Left ventricle myocardium inferior (tissue), 1 donor: Measurements from ENCODE around the gene SPAG4. TPM values are rescaled to one million over a fixed set of nuclear protein-coding genes. Genes with fewer than 3 reads are reported as not detected.

ENCODE experiments used
- DNase-seq: peaks from one replicate; pipeline ENCODE4 v3.0.0-alpha.2; 2020
- H3K27ac ChIP-seq: fragments of 200-600 bp; replicated peaks from 2 replicates; pipeline ENCODE4 v1.8.0; 2021
- H3K27me3 ChIP-seq: fragments of 200-600 bp; 2 replicates; pipeline ENCODE4 v1.8.0; 2021; ENCODE audit warnings: low read depth
- H3K36me3 ChIP-seq: fragments of 200-600 bp; 2 replicates; pipeline ENCODE4 v1.8.0; 2021
- H3K4me1 ChIP-seq: fragments of 200-600 bp; 2 replicates; pipeline ENCODE4 v1.8.0; 2021
- H3K4me3 ChIP-seq: fragments of 200-600 bp; 2 replicates; pipeline ENCODE4 v1.8.0; 2021; ENCODE audit warnings: mild to moderate bottlenecking, moderate library complexity
- H3K9me3 ChIP-seq: fragments of 200-600 bp; replicated peaks from 2 replicates; pipeline ENCODE4 v1.8.0; 2021
- CTCF ChIP-seq: fragments of 200-600 bp; IDR thresholded peaks from 2 replicates; pipeline ENCODE4 v1.8.0; 2021; ENCODE audit warnings: antibody characterized with exemption, mild to moderate bottlenecking, borderline replicate concordance
- intact Hi-C: fragments of 100-400 bp; cut with micrococcal nuclease; formaldehyde crosslinking; loops from one replicate; pipeline ENCODE4 v1.11.0; 2022
- total RNA-seq: library from RNA; stranded (reverse); fragmentation: NEBNext Ultra II Directional; extraction: Animal tissue kit (Norgen Biotek cat#: 25700); gene quantifications from one replicate; pipeline ENCODE4 v1.2.1, GENCODE V29; 2021
- donor health status: DM: no; HTN: yes; CAD: no; lungs with severe emphysema.

The SPAG4 gene
- total RNA-seq, 1 donor from 2014 or later: 2.3 TPM

GRCh38 chr20:35599776-35600120, 15.9 kb upstream of the SPAG4 start:
- H3K36me3 ChIP-seq: no peaks in the 10 kb centered on the region
- no peaks in the 10 kb centered on the region for H3K9me3 ChIP-seq
- H3K4me3 ChIP-seq: no peak overlapping the region
- peaks cover 50% of the 10 kb centered on the region for H3K27me3 ChIP-seq
- no peak overlapping the region for H3K27ac ChIP-seq
- no peak for TF ChIP-seq CTCF
- intact Hi-C loops: no loop called here
- no peak for DNase-seq
- H3K4me1 ChIP-seq: peaks cover 20% of the 10 kb centered on the region

DNA sequence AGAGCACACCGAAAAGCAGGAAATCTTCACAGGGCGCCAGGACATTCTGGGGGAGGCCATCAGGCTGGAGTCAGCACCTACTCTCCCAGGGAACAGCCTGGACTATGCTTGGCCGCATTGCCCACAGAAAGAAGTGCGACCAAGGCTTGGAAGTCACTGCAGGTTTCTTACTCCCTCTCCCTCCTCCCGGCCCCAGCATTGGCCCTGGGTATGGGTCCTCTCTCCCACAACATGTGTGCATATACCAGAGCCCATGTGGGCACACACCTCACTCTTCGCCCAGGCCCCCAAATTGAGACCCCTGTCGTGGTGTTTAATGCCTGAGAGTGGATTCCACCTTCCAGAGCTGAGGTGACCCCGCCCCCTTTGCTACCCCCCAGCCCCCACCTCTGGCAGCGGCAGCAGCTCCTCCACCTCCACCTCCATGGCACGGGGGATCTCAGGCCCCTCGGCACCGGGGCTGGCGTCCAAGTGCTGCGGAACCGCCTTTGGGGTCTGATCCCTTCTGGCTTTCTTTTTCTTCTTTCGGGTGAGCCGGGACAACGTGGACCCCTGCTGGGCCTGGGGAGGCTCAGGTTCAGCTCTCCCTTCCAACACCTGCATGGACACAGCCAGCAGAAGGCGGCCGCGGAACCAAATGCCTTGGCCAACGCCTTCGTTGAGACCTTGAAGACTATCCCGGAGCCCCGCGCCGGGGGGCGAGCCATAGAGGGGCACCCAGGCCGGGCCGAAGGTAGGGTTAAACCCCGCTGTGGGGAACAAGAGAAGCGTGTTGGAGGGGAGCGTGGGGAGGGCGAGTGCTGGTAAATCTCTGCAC, 15.2 kb upstream of the SPAG4 start:
- Histone ChIP-seq H3K36me3 (no peaks in the 10 kb centered on the region), H3K27me3 (peaks cover 50% of the 10 kb centered on the region), H3K4me1 (peaks cover 20% of the 10 kb centered on the region), H3K27ac (no peak overlapping the region), H3K9me3 (no peaks in the 10 kb centered on the region), H3K4me3 (peak overlapping the region; percentile 64)
- intact Hi-C loops: no loop called here
- no peak for TF ChIP-seq CTCF
- DNase-seq: no peak

- peaks cover 50% of the 10 kb centered on the region for H3K27me3 ChIP-seq
- peak; percentile 65 for TF ChIP-seq CTCF
- DNase-seq: peak; percentile 74
- no peaks in the 10 kb centered on the region for H3K36me3 ChIP-seq
- H3K4me3 ChIP-seq: peak overlapping the region; percentile 64
- no peaks in the 10 kb centered on the region for H3K9me3 ChIP-seq
- no peak overlapping the region for H3K27ac ChIP-seq
- intact Hi-C loops: no loop called here
- H3K4me1 ChIP-seq: peaks cover 20% of the 10 kb centered on the region
These were observed 14.3 kb upstream of the SPAG4 start for GRCh38 chr20:35600993-35601973.

DNA sequence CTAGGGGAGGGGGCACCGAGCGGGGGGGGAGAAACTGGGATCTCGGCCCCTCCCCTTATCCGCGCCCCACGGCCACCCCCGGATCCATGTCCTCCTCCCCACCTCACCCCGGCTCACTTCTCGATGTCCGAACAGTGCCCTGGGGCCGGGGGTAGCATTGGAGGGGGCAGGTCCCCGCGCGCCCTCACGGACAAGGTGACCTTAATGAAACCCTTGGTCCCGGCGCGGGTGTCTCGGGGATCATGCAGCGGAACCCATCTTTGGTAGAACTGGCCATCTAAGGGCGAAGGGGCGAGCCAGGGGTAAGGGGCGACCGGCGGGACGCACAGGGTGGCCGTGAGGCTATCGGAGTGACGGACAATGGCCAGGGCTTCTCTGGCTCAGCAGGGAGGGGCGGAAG, 13.6 kb upstream of the SPAG4 start:
- H3K4me1 ChIP-seq: peaks cover 20% of the 10 kb centered on the region
- TF ChIP-seq CTCF: no peak
- H3K27me3 ChIP-seq: peaks cover 47% of the 10 kb centered on the region
- no peaks in the 10 kb centered on the region for H3K36me3 ChIP-seq
- H3K4me3 ChIP-seq: peak overlapping the region; percentile 64
- H3K9me3 ChIP-seq: no peaks in the 10 kb centered on the region
- DNase-seq: no peak
- intact Hi-C loops: no loop called here
- H3K27ac ChIP-seq: no peak overlapping the region

GRCh38 chr20:35602851-35603495, 12.7 kb upstream of the SPAG4 start:
- no peak for DNase-seq
- Histone ChIP-seq H3K27me3 (peaks cover 40% of the 10 kb centered on the region), H3K4me3 (no peak overlapping the region), H3K4me1 (peaks cover 20% of the 10 kb centered on the region), H3K9me3 (no peaks in the 10 kb centered on the region), H3K36me3 (no peaks in the 10 kb centered on the region), H3K27ac (no peak overlapping the region)
- intact Hi-C loops: no loop called here
- TF ChIP-seq CTCF: no peak
